Uterus (tissue), 2 donors: Measurements from ENCODE around the gene PPARG.

ENCODE experiments used
- POLR2A ChIP-seq, 2 donors: fragments of 450-650 bp; IDR thresholded peaks; one replicate each; pipeline ENCODE4 v1.6.1; 2016; ENCODE audit warnings: antibody characterized with exemption in 2 of 2, mild to moderate bottlenecking in 1 of 2, moderate library complexity in 1 of 2
- TF ChIP-seq, protein P1 (sequence below), 4 experiments: fragments of 200-600 bp in 2 of 4; fragments of 450-650 bp in 2 of 4; sonication (generic) in 2 of 4; IDR thresholded peaks; one replicate each; pipeline ENCODE4 v1.5.1; 2016 to 2019; ENCODE audit warnings: antibody characterized with exemption in 4 of 4, mild to moderate bottlenecking in 2 of 4, moderate library complexity in 1 of 4

DNA sequence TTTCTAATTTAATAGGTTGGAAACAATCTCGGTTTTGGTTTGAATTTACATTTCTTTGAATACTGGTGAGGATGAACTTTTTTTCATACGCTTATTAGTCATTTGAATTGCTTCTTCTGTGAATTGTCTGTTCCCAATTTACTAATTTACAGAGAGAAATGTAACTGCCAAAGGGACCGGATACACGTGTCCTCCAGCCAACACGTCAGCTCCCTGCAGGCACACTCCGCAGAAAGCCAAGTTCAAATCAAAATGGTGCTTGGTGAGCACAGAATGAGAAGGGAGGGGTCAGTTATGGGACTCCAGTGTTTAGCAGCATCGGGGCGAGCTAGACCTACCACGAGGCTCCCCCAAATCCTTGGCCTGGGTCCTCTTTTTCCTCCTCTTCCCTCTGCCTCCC lies 184.6 kb downstream of the PPARG start:
- TF ChIP-seq, protein P1, sequence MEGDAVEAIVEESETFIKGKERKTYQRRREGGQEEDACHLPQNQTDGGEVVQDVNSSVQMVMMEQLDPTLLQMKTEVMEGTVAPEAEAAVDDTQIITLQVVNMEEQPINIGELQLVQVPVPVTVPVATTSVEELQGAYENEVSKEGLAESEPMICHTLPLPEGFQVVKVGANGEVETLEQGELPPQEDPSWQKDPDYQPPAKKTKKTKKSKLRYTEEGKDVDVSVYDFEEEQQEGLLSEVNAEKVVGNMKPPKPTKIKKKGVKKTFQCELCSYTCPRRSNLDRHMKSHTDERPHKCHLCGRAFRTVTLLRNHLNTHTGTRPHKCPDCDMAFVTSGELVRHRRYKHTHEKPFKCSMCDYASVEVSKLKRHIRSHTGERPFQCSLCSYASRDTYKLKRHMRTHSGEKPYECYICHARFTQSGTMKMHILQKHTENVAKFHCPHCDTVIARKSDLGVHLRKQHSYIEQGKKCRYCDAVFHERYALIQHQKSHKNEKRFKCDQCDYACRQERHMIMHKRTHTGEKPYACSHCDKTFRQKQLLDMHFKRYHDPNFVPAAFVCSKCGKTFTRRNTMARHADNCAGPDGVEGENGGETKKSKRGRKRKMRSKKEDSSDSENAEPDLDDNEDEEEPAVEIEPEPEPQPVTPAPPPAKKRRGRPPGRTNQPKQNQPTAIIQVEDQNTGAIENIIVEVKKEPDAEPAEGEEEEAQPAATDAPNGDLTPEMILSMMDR (IDR thresholded peaks at IDR 0.05) = no peak
- no peak for TF ChIP-seq POLR2A (IDR thresholded peaks at IDR 0.05)
